NCI-H82 (cell line): ENCODE data around the gene CTSV.
"Not testable (repeated sequence)": the region's sequence is repeated elsewhere in the genome, so short reads cannot be mapped to it uniquely, and the experiment has no call there.

Experiments
- DNase-seq: peaks from one replicate; lab custom pipeline; 2025; lab: John Stamatoyannopoulos, UW

CTSV gene

GRCh38 chr9:97038611-97039513, at the start of gene CTSV:
Gene CTSV (minus strand): TSS chr9:97039142. CDS start chr9:97038043, 1,099 bp downstream.
- peak; percentile 97 for DNase-seq

- not testable (repeated sequence) for DNase-seq
Measured at GRCh38 chr9:97087668-97088215, 48.8 kb upstream of the CTSV start.

GRCh38 chr9:97084562-97084991, 45.6 kb upstream of the CTSV start:
- not testable (repeated sequence) for DNase-seq

GRCh38 chr9:97078362-97078761, 39.4 kb upstream of the CTSV start:
- DNase-seq: no peak

GRCh38 chr9:97077452-97078295, 38.7 kb upstream of the CTSV start:
- no peak for DNase-seq

- DNase-seq: not testable (repeated sequence)
Measured at GRCh38 chr9:97076731-97077451, 37.9 kb upstream of the CTSV start.

- no peak for DNase-seq
Measured at GRCh38 chr9:97076238-97076637, 37.3 kb upstream of the CTSV start.

- no peak for DNase-seq
Measured at GRCh38 chr9:97075289-97075985, 36.5 kb upstream of the CTSV start.

- no peak for DNase-seq
Measured at GRCh38 chr9:97073506-97073905, 34.6 kb upstream of the CTSV start.

- DNase-seq: no peak
Measured at GRCh38 chr9:97072285-97072776, 33.4 kb upstream of the CTSV start.

- not testable (repeated sequence) for DNase-seq
Measured at GRCh38 chr9:97070325-97070724, 31.4 kb upstream of the CTSV start.

GRCh38 chr9:97067490-97067889, 28.5 kb upstream of the CTSV start:
- DNase-seq: no peak

GRCh38 chr9:97064176-97064575, 25.2 kb upstream of the CTSV start:
- DNase-seq: no peak

GRCh38 chr9:97060796-97061195, 21.9 kb upstream of the CTSV start:
- DNase-seq: no peak

GRCh38 chr9:97059626-97060025, 20.7 kb upstream of the CTSV start:
- DNase-seq: no peak

GRCh38 chr9:97057651-97058050, 18.7 kb upstream of the CTSV start:
- DNase-seq: no peak

GRCh38 chr9:97055891-97056290, 16.9 kb upstream of the CTSV start:
- not testable (repeated sequence) for DNase-seq

GRCh38 chr9:97053717-97054116, 14.8 kb upstream of the CTSV start:
- DNase-seq: no peak

GRCh38 chr9:97052735-97053134, 13.8 kb upstream of the CTSV start:
- DNase-seq: no peak

- no peak for DNase-seq
Measured at GRCh38 chr9:97046228-97046627, 7.3 kb upstream of the CTSV start.

- DNase-seq: no peak
Measured at GRCh38 chr9:97045300-97045699, 6.4 kb upstream of the CTSV start.
